IMR-90 (cell line): ENCODE measurements around the gene KRT9. TPM values are rescaled to one million over a fixed set of nuclear protein-coding genes. Genes with fewer than 3 reads are reported as not detected.

Source experiments
- ATAC-seq: fragments of 200-7000 bp; cut with Tn5 transposase; 2 replicates; pipeline ENCODE4 v1.9.1; 2020; ENCODE audit warnings: low read depth, mild to moderate bottlenecking, moderate library complexity
- BruUV-seq: library from RNA; stranded (reverse); fragments of 400-500 nt; replicated peaks from 2 replicates; lab custom pipeline; 2021; lab: Mats Ljungman, UMichigan
- CTCF ChIA-PET: fragments of 300-600 bp; formaldehyde crosslinking; extraction: SDS; loops from one replicate; lab custom pipeline; 2021; ENCODE audit warnings: antibody characterized with exemption; lab: Yijun Ruan, JAX
- POLR2A ChIA-PET: fragments of 300-600 bp; sonication (Branson Sonifier 250); formaldehyde crosslinking; loops from one replicate; lab custom pipeline; 2022; ENCODE audit warnings: antibody characterized with exemption; ENCODE audit not compliant: unreplicated experiment; lab: Charles Lee
- DNase-seq: peaks from one replicate; pipeline ENCODE4 v3.0.0; 2013
- H2AFZ ChIP-seq: replicated peaks from 2 replicates; pipeline ENCODE3; 2013; ENCODE audit warnings: low read length, mild to moderate bottlenecking; ENCODE audit not compliant: poor library complexity
- H2AK5ac ChIP-seq: 2 replicates; pipeline ENCODE4 v1.6.1; 2013; ENCODE audit warnings: low read depth, low read length, inconsistent platforms
- H2AK9ac ChIP-seq: replicated peaks from 2 replicates; pipeline ENCODE3; 2013; ENCODE audit warnings: mild to moderate bottlenecking, low read depth, low read length, moderate library complexity; ENCODE audit not compliant: poor library complexity
- H2BK120ac ChIP-seq: 2 replicates; pipeline ENCODE4 v1.6.1; 2013; ENCODE audit warnings: low read depth, low read length, inconsistent platforms
- H2BK15ac ChIP-seq: 3 replicates; pipeline ENCODE4 v1.6.1; 2013; ENCODE audit warnings: low read depth, low read length, inconsistent platforms
- H2BK20ac ChIP-seq: 2 replicates; pipeline ENCODE4 v1.6.1; 2013; ENCODE audit warnings: low read depth, mild to moderate bottlenecking, inconsistent platforms, low read length, moderate library complexity
- H2BK5ac ChIP-seq: 2 replicates; pipeline ENCODE4 v1.6.1; 2013; ENCODE audit warnings: mild to moderate bottlenecking, low read depth, low read length, inconsistent platforms; ENCODE audit not compliant: poor library complexity, severe bottlenecking
- H3K14ac ChIP-seq: replicated peaks from 2 replicates; pipeline ENCODE4 v1.6.1; 2013; ENCODE audit warnings: low read depth, low read length, inconsistent platforms
- H3K18ac ChIP-seq: 2 replicates; pipeline ENCODE4 v1.6.1; 2013; ENCODE audit warnings: low read depth, low read length, control low read depth
- H3K23ac ChIP-seq: 2 replicates; pipeline ENCODE4 v1.6.1; 2013; ENCODE audit warnings: low read depth, low read length, inconsistent platforms
- H3K27ac ChIP-seq: 2 replicates; pipeline ENCODE4 v1.5.1; 2013; ENCODE audit warnings: mild to moderate bottlenecking, control low read depth, low read length; ENCODE audit not compliant: insufficient read depth
- H3K27me3 ChIP-seq: 2 replicates; pipeline ENCODE4 v1.6.1; 2013; ENCODE audit warnings: low read length; ENCODE audit not compliant: control insufficient read depth, insufficient read depth
- H3K36me3 ChIP-seq: 2 replicates; pipeline ENCODE4 v1.6.1; 2013; ENCODE audit warnings: low read length, mixed read lengths; ENCODE audit not compliant: control insufficient read depth, insufficient read depth
- H3K4ac ChIP-seq: 2 replicates; pipeline ENCODE4 v1.6.1; 2013; ENCODE audit warnings: low read depth, low read length, inconsistent platforms
- H3K4me1 ChIP-seq: 2 replicates; pipeline ENCODE4 v1.6.1; 2013; ENCODE audit warnings: low read length, mixed read lengths; ENCODE audit not compliant: control insufficient read depth, insufficient read depth
- H3K4me2 ChIP-seq: 2 replicates; pipeline ENCODE4 v1.6.1; 2013; ENCODE audit warnings: low read depth, mild to moderate bottlenecking, control low read depth, low read length, moderate library complexity
- H3K4me3 ChIP-seq: 2 replicates; pipeline ENCODE4 v1.5.1; 2013; ENCODE audit warnings: low read depth, mild to moderate bottlenecking, control low read depth, low read length, moderate library complexity; ENCODE audit not compliant: insufficient read depth
- H3K56ac ChIP-seq: 2 replicates; pipeline ENCODE4 v1.6.1; 2013; ENCODE audit warnings: low read length, inconsistent platforms; ENCODE audit not compliant: insufficient read depth; ENCODE audit errors: extremely low read depth
- H3K79me1 ChIP-seq, 2 experiments: 2 replicates each; pipeline ENCODE4 v1.6.1; 2013; ENCODE audit warnings: low read length in 2 of 2, inconsistent platforms in 1 of 2, low read depth in 1 of 2
- H3K9ac ChIP-seq: 2 replicates; pipeline ENCODE4 v1.6.1; 2013; ENCODE audit warnings: low read depth, low read length, control low read depth
- H3K9me1 ChIP-seq: 2 replicates; pipeline ENCODE4 v1.6.1; 2013; ENCODE audit warnings: low read length, inconsistent platforms; ENCODE audit not compliant: insufficient read depth
- H3K9me3 ChIP-seq: 2 replicates; pipeline ENCODE4 v1.6.1; 2013; ENCODE audit warnings: low read length; ENCODE audit not compliant: control insufficient read depth, insufficient read depth
- H4K20me1 ChIP-seq: 2 replicates; pipeline ENCODE4 v1.6.1; 2013; ENCODE audit warnings: low read length, inconsistent platforms; ENCODE audit not compliant: insufficient read depth
- H4K5ac ChIP-seq: 2 replicates; pipeline ENCODE4 v1.6.1; 2013; ENCODE audit warnings: mild to moderate bottlenecking, low read depth, low read length, control low read depth
- H4K8ac ChIP-seq, 2 experiments: 2 replicates each; pipeline ENCODE4 v1.6.1; 2013; ENCODE audit warnings: low read depth in 2 of 2, low read length in 2 of 2, control low read depth in 1 of 2, inconsistent platforms in 1 of 2
- H4K91ac ChIP-seq: 2 replicates; pipeline ENCODE4 v1.6.1; 2013; ENCODE audit warnings: low read depth, low read length, inconsistent platforms; ENCODE audit not compliant: insufficient read depth
- CEBPB ChIP-seq: IDR thresholded peaks from 2 replicates; pipeline ENCODE4 v1.6.1; 2012; ENCODE audit warnings: low read depth, low read length, improper control_type of control experiment
- CHD1 ChIP-seq: IDR thresholded peaks from 2 replicates; pipeline ENCODE4 v1.6.1; 2012; ENCODE audit warnings: low read depth, low read length, improper control_type of control experiment
- CTCF ChIP-seq: conservative IDR thresholded peaks from 2 replicates; pipeline ENCODE4 v1.5.1; 2012; ENCODE audit warnings: mild to moderate bottlenecking, low read depth, low read length, improper control_type of control experiment
- ELK1 ChIP-seq: fragments of 150-350 bp; IDR thresholded peaks from 2 replicates; pipeline ENCODE4 v1.6.1; 2016; ENCODE audit warnings: low read depth, mild to moderate bottlenecking, low read length, moderate library complexity, borderline replicate concordance
- FOS ChIP-seq: fragments of 150-350 bp; IDR thresholded peaks from 2 replicates; pipeline ENCODE4 v1.6.1; 2016; ENCODE audit warnings: low read depth, low read length
- MAFK ChIP-seq: IDR thresholded peaks from 2 replicates; pipeline ENCODE4 v1.6.1; 2012; ENCODE audit warnings: low read depth, low read length, improper control_type of control experiment
- MAZ ChIP-seq: IDR thresholded peaks from 2 replicates; pipeline ENCODE4 v1.6.1; 2012; ENCODE audit warnings: low read depth, mild to moderate bottlenecking, low read length, improper control_type of control experiment, moderate library complexity, borderline replicate concordance
- MXI1 ChIP-seq: IDR thresholded peaks from 2 replicates; pipeline ENCODE4 v1.6.1; 2012; ENCODE audit warnings: low read depth, mild to moderate bottlenecking, low read length, moderate library complexity, borderline replicate concordance
- NFE2L2 ChIP-seq: fragments of 150-350 bp; IDR thresholded peaks from 2 replicates; pipeline ENCODE4 v1.6.1; 2016; ENCODE audit warnings: low read depth, mild to moderate bottlenecking, low read length
- POLR2A ChIP-seq: IDR thresholded peaks from 2 replicates; pipeline ENCODE4 v1.6.1; 2012; ENCODE audit warnings: mild to moderate bottlenecking, low read depth, low read length
- RAD21 ChIP-seq: IDR thresholded peaks from 2 replicates; pipeline ENCODE4 v1.6.1; 2012; ENCODE audit warnings: low read length, improper control_type of control experiment
- RFX5 ChIP-seq: IDR thresholded peaks from 2 replicates; pipeline ENCODE4 v1.8.0; 2012; ENCODE audit warnings: low read depth, mild to moderate bottlenecking, low read length, moderate library complexity
- SMC3 ChIP-seq: fragments of 150-350 bp; IDR thresholded peaks from 2 replicates; pipeline ENCODE4 v1.6.1; 2016; ENCODE audit warnings: low read depth, mild to moderate bottlenecking, antibody characterized with exemption, low read length, moderate library complexity
- USF2 ChIP-seq: fragments of 150-350 bp; IDR thresholded peaks from 2 replicates; pipeline ENCODE4 v1.6.1; 2017; ENCODE audit warnings: mild to moderate bottlenecking, antibody characterized with exemption, low read length, low read depth
- WGBS, 2 experiments: methylation state at CpG; one replicate each; pipeline versions ENCODE4 v1.1.5 to v1.1.7; 2013; ENCODE audit warnings: missing lambda C conversion rate in 2 of 2; ENCODE audit not compliant: insufficient read length in 1 of 2; ENCODE audit errors: extremely low coverage in 2 of 2; 5-methylcytosine and 5-hydroxymethylcytosine counted together
- dilution Hi-C: fragments of 300-500 bp; cut with HindIII; formaldehyde crosslinking; loops from one replicate; pipeline ENCODE4 v1.14.3; 2018; ENCODE audit warnings: low sequenced_read_pairs; ENCODE audit not compliant: unreplicated experiment
- in situ Hi-C: fragments of 300-500 bp; cut with MboI; formaldehyde crosslinking; loops from 3 replicates; pipeline ENCODE4 v1.14.3; 2019; ENCODE audit warnings: low sequenced_read_pairs, inconsistent platforms, mixed read lengths
- intact Hi-C: fragments of 100-400 bp; cut with micrococcal nuclease; formaldehyde crosslinking; loops from 2 replicates; pipeline ENCODE4 v1.10.0; 2022
- polyA plus RNA-seq, 3 experiments: library from polyadenylated mRNA; depleted of rRNA; stranded (reverse); fragments of >200 nt; gene quantifications; 2 replicates each; pipeline ENCODE4 v1.2.3, GENCODE V29; 2012; ENCODE audit warnings: low replicate concordance in 1 of 3
- total RNA-seq: library from RNA; depleted of rRNA; stranded (reverse); fragments of >200 nt; gene quantifications from 2 replicates; pipeline ENCODE4 v1.2.3, GENCODE V29; 2012

KRT9 gene
- total and polyA plus RNA-seq, 2 of the 4 experiments (the other 2 are of a cell fraction), result not detected

GRCh38 chr17:41529491-41529915 lies 42.4 kb downstream of the KRT9 start:
- ChIA-PET CTCF (interaction anchor here (0.7 to 1.6 kb wide), 3 partner anchors 8 to 151 kb away, joined by 3 to 5 read pairs (median 3); no protein-coding TSS in a partner anchor), POLR2A (no interaction called here)
- dilution Hi-C loops, result no loop called here
- H3K9me3 ChIP-seq, result no peaks in the 10 kb centered on the region
- no peak overlapping the region for H3K14ac ChIP-seq
- H2AK5ac ChIP-seq, result peak overlapping the region; percentile 75
- no peak overlapping the region for H3K9ac ChIP-seq
- H4K8ac ChIP-seq, result peak overlapping the region in 1 of 2 experiments; percentile 84; a peak in 2 of 4 replicates
- peak overlapping the region; percentile 54; the same call in 1 of the 3 replicates for H2BK15ac ChIP-seq
- peak overlapping the region; percentile 86 for H2AK9ac ChIP-seq
- H3K4me3 ChIP-seq, result no peak overlapping the region
- BruUV-seq, result no TSS peak
- H2BK120ac ChIP-seq, result peak overlapping the region; percentile 67
- H3K27me3 ChIP-seq, result peaks cover 2% of the 10 kb centered on the region; the same call in 1 of the 2 replicates
- peak overlapping the region; percentile 57; the same call in 1 of the 2 replicates for H4K91ac ChIP-seq
- no peak for TF ChIP-seq CTCF
- TF ChIP-seq CHD1, result no peak
- no peak for TF ChIP-seq ELK1
- TF ChIP-seq MAZ, result no peak
- no peak for TF ChIP-seq CEBPB
- no peak for TF ChIP-seq RFX5
- no peak for TF ChIP-seq USF2
- TF ChIP-seq SMC3, result no peak
- TF ChIP-seq NFE2L2, result no peak
- no peak for TF ChIP-seq MAFK
- no peak for TF ChIP-seq POLR2A
- no peak for TF ChIP-seq MXI1
- no peak for TF ChIP-seq FOS
- no peak for TF ChIP-seq RAD21
- ATAC-seq (no peak), DNase-seq (no peak)
- no peak overlapping the region for H4K5ac ChIP-seq
- no peak overlapping the region for H3K4me2 ChIP-seq
- peak overlapping the region; percentile 60; the same call in 1 of the 2 replicates for H3K4ac ChIP-seq
- no peak overlapping the region for H3K18ac ChIP-seq
- H3K27ac ChIP-seq, result no peak overlapping the region
- no peaks in the 10 kb centered on the region for H4K20me1 ChIP-seq
- H3K56ac ChIP-seq, result no peak overlapping the region
- WGBS, 2 experiments, result no CpG with 5 or more reads among the region's 5 CpGs
- peak overlapping the region; percentile 22 for H2BK5ac ChIP-seq
- in situ Hi-C loops, result no loop called here
- peaks cover 17% of the 10 kb centered on the region for H3K9me1 ChIP-seq
- H2AFZ ChIP-seq, result peak overlapping the region; percentile 83
- no peaks in the 10 kb centered on the region for H3K79me1 ChIP-seq
- H3K4me1 ChIP-seq, result peaks cover 11% of the 10 kb centered on the region
- no peak overlapping the region for H3K23ac ChIP-seq
- intact Hi-C loops, result no loop called here
- H3K36me3 ChIP-seq, result no peaks in the 10 kb centered on the region
- H2BK20ac ChIP-seq, result peak overlapping the region; percentile 78
